Osteocyte (in vitro differentiated cells): ENCODE measurements around the gene VASP. TPM values are rescaled to one million over a fixed set of nuclear protein-coding genes. Genes with fewer than 3 reads are reported as not detected.

Experiments used
- DNase-seq: peaks from one replicate; pipeline ENCODE4 v3.0.0; 2021; ENCODE audit warnings: mixed read lengths; ENCODE audit not compliant: unreplicated experiment; ENCODE audit errors: extremely low spot score
- H3K27ac Mint-ChIP-seq: one replicate; pipeline ENCODE4 v1.8.0; 2021; ENCODE audit warnings: mild to moderate bottlenecking, mixed read lengths; ENCODE audit not compliant: unreplicated experiment
- H3K27me3 Mint-ChIP-seq: one replicate; pipeline ENCODE4 v1.8.0; 2021; ENCODE audit warnings: mixed read lengths; ENCODE audit not compliant: unreplicated experiment
- H3K36me3 Mint-ChIP-seq: one replicate; pipeline ENCODE4 v1.8.0; 2021; ENCODE audit warnings: mixed read lengths; ENCODE audit not compliant: unreplicated experiment
- H3K4me1 Mint-ChIP-seq: one replicate; pipeline ENCODE4 v1.8.0; 2021; ENCODE audit warnings: mixed read lengths; ENCODE audit not compliant: unreplicated experiment
- H3K4me3 Mint-ChIP-seq: one replicate; pipeline ENCODE4 v1.8.0; 2021; ENCODE audit warnings: mild to moderate bottlenecking, moderate library complexity, mixed read lengths; ENCODE audit not compliant: unreplicated experiment
- H3K9me3 Mint-ChIP-seq: one replicate; pipeline ENCODE4 v1.8.0; 2021; ENCODE audit warnings: mixed read lengths; ENCODE audit not compliant: unreplicated experiment
- total RNA-seq: library from RNA; stranded (reverse); gene quantifications from 2 replicates; pipeline ENCODE4 v1.2.1, GENCODE V29; 2021
- TF ChIP-seq, protein P1 (sequence below): fragments of 200-600 bp; sonication (generic); IDR thresholded peaks from 2 replicates; pipeline ENCODE4 v1.5.0; 2021; ENCODE audit warnings: antibody characterized with exemption, mild to moderate bottlenecking, moderate library complexity

The VASP gene
- total RNA-seq, 1 donor from 2014 or later, result 61.9 TPM

DNA sequence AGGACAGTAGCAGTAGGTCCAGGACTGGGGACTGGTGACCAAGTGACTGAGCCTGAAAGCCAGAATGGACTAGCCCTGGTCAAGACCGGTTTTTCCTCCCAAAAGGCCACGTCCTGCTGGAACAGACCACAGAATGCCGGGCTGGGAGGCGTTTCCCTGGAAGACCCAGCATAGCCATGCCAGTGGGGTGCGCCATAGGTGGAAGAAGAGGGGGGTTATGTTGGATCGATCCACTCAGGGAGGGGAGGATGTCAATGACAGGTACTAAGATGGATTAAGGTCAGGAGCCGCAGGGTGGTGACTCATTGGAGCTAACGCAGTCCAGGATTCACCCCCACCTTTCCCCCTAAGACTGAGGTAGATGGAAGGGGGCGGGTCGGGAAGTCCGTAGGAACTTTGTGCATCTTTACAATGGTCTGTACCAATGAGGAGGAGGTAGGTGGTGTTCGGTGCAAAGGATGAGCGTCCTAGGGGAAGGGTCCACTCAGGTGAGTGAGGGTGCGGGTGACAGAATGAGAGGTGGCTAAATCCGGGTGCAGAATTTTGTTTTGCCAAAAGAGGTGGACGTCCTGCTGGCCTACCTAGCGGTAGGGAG lies 21.0 kb downstream of the VASP start:
- Mint-ChIP-seq H3K9me3 (no peaks in the 10 kb centered on the region), H3K4me3 (no peak overlapping the region), H3K27me3 (no peaks in the 10 kb centered on the region), H3K36me3 (peaks cover 34% of the 10 kb centered on the region), H3K27ac (no peak overlapping the region), H3K4me1 (peaks cover 6% of the 10 kb centered on the region)
- TF ChIP-seq, protein P1, sequence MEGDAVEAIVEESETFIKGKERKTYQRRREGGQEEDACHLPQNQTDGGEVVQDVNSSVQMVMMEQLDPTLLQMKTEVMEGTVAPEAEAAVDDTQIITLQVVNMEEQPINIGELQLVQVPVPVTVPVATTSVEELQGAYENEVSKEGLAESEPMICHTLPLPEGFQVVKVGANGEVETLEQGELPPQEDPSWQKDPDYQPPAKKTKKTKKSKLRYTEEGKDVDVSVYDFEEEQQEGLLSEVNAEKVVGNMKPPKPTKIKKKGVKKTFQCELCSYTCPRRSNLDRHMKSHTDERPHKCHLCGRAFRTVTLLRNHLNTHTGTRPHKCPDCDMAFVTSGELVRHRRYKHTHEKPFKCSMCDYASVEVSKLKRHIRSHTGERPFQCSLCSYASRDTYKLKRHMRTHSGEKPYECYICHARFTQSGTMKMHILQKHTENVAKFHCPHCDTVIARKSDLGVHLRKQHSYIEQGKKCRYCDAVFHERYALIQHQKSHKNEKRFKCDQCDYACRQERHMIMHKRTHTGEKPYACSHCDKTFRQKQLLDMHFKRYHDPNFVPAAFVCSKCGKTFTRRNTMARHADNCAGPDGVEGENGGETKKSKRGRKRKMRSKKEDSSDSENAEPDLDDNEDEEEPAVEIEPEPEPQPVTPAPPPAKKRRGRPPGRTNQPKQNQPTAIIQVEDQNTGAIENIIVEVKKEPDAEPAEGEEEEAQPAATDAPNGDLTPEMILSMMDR, result no peak
- DNase-seq, result no peak

DNA sequence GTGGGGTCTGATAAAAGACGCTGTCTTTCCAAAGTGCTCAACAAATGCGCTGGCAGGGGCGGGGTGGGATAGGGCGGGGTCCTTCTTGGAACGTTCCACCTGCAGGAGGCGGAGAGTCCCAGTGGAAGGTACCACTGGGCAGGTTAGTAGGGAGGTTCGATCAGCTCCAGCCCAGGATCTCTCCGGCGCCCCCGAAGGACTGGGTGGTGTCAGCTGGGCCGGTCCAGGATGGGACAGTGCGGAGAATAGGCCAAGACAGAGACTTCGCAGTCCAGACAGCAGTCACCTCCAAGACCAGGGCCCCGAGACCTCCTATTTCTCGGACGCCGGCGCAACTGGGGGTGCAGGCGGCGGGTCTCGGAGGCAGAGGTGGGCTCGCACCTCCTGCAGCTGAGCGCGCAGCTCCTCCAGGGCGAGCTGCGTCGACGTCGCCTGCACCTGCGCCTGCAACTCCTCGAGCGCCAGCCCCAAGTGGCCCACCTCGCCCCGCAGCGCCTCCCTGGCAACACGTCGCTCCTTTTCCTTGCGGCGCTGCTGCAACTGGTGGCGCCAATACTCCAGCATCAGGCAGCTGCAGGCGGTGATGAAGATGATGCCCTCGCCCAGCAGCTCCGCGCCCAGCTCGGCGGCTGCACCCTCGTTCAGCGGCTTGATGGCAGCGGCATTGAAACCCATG lies 21.6 kb downstream of the VASP start:
- DNase-seq, result no peak
- H3K27ac Mint-ChIP-seq, result no peak overlapping the region
- no peak overlapping the region for H3K4me3 Mint-ChIP-seq

DNA sequence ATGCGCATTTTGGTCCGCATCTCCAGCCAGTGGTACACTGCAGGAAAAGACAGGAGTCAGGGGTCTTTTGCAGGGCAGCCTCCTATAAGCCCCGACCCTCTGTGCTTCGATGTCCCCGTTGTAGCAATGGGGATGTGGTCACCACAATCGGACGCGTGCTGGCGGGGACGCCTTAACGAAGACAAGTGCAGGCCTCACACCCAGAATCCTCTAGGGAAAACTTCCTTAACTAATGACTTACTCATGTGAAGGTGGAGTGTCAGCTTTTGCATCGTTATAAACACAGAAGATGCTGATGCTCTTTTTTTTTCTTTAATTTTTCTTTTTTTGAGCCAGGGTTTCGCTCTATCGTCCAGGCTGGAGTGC lies 22.1 kb downstream of the VASP start:
- no peak for DNase-seq
- Mint-ChIP-seq H3K36me3 (peaks cover 27% of the 10 kb centered on the region), H3K4me1 (no peaks in the 10 kb centered on the region), H3K27me3 (no peaks in the 10 kb centered on the region), H3K4me3 (no peak overlapping the region), H3K9me3 (no peaks in the 10 kb centered on the region), H3K27ac (no peak overlapping the region)
- TF ChIP-seq, protein P1, result no peak

More for the DNA sequence above, 21.6 kb downstream of the VASP start:
- Mint-ChIP-seq H3K36me3 (peaks cover 28% of the 10 kb centered on the region), H3K9me3 (no peaks in the 10 kb centered on the region), H3K27me3 (no peaks in the 10 kb centered on the region), H3K4me1 (peaks cover under 1% of the 10 kb centered on the region)
- TF ChIP-seq, protein P1, result no peak

DNA sequence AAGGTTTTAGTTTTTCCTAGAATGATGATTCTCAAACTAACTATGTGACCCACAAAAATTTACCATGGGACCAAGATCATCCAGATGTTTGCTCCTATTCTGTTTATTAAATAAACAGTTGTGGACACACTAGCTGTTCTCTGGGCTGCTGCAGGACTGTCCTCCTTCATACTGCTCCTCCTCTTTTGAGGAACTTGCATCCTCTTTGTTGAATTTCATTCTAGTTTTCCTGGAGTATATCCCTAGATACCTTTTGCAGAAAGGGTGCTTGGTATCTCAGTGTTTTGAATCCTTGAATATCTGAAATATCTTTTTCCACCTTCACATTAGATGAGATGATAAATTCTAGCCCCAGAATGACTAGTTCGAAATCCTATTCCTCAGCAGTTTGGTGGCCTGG lies 24.1 kb downstream of the VASP start:
- H3K36me3 Mint-ChIP-seq, result peaks cover 21% of the 10 kb centered on the region
- no peak overlapping the region for H3K27ac Mint-ChIP-seq
- H3K27me3 Mint-ChIP-seq, result no peaks in the 10 kb centered on the region
- no peak overlapping the region for H3K4me3 Mint-ChIP-seq
- no peak for DNase-seq
- no peaks in the 10 kb centered on the region for H3K9me3 Mint-ChIP-seq
- TF ChIP-seq, protein P1, result no peak
- H3K4me1 Mint-ChIP-seq, result no peaks in the 10 kb centered on the region

DNA sequence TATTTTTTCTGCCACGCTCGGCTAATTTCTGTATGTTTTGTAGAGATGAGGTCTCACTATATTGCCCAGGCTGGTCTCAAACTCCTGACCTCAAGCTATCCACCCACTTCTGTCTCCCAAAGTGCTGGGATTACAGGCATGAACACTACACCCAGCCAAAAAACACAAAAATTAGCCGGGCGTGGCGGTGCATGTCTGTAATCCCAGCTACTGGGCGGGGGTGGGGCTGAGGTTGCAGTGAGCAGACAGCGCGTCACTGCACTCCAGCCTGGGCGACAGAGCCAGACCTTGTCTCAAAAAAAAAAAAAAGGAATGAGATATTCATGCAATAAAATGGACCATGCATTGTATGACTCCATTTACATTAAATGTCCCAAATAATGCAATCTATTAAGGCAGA lies 32.2 kb downstream of the VASP start:
- H3K4me3 Mint-ChIP-seq, result no peak overlapping the region
- no peaks in the 10 kb centered on the region for H3K36me3 Mint-ChIP-seq
- no peaks in the 10 kb centered on the region for H3K9me3 Mint-ChIP-seq
- no peaks in the 10 kb centered on the region for H3K4me1 Mint-ChIP-seq
- DNase-seq, result no peak
- H3K27ac Mint-ChIP-seq, result no peak overlapping the region
- no peaks in the 10 kb centered on the region for H3K27me3 Mint-ChIP-seq
- TF ChIP-seq, protein P1, result no peak
